ENCODE results near the gene MNDA.
"Not testable (repeated sequence)": the region's sequence is repeated elsewhere in the genome, so short reads cannot be mapped to it uniquely, and the experiment has no call there.

The MNDA gene

GRCh38 chr1:158838660-158839059 is 7.5 kb downstream of the MNDA start:
- no peak for DNase-seq (ENCODE audit: low read depth, low spot score)

GRCh38 chr1:158839566-158839965 is 8.4 kb downstream of the MNDA start:
- DNase-seq (ENCODE audit: low read depth, low spot score), result no peak

- DNase-seq (ENCODE audit: low read depth, low spot score), result no peak
Observed at GRCh38 chr1:158840236-158840635, 9.1 kb downstream of the MNDA start.

- no peak for DNase-seq (ENCODE audit: low read depth, low spot score)
Observed at GRCh38 chr1:158864595-158864994, 33.4 kb downstream of the MNDA start.

- not testable (repeated sequence) for DNase-seq (ENCODE audit: low read depth, low spot score)
Observed at GRCh38 chr1:158870438-158870837, 39.3 kb downstream of the MNDA start.

GRCh38 chr1:158873141-158873540 is 42.0 kb downstream of the MNDA start:
- no peak for DNase-seq (ENCODE audit: low read depth, low spot score)

GRCh38 chr1:158893654-158894053 is 62.5 kb downstream of the MNDA start:
- no peak for DNase-seq (ENCODE audit: low read depth, low spot score)

GRCh38 chr1:158898722-158899121 is 67.6 kb downstream of the MNDA start:
- DNase-seq (ENCODE audit: low read depth, low spot score), result no peak
